Measurements from ENCODE around the gene FAM181A. TPM values are rescaled to one million over a fixed set of nuclear protein-coding genes. Genes with fewer than 3 reads are reported as not detected.

FAM181A gene
- total RNA-seq, 1 experiment from 2014 or later, result not detected

- Histone ChIP-seq H3K27me3 (ENCODE audit: insufficient read depth, low read depth) (no peaks in the 10 kb centered on the region), H4K20me1 (ENCODE audit: insufficient read depth) (no peaks in the 10 kb centered on the region), H2AFZ (no peak overlapping the region), H3F3A (ENCODE audit: insufficient read depth, low read depth) (no peaks in the 10 kb centered on the region), H3K4me3 (no peak overlapping the region), H3K9me2 (ENCODE audit: insufficient read depth) (no peaks in the 10 kb centered on the region), H3K9me3 (ENCODE audit: insufficient read depth, low read depth) (no peaks in the 10 kb centered on the region), H3K79me2 (ENCODE audit: low read depth) (no peaks in the 10 kb centered on the region), H3K36me3 (ENCODE audit: low read depth) (no peaks in the 10 kb centered on the region), H3K27ac (no peak overlapping the region), H3K4me2 (no peak overlapping the region), H3K4me1 (replicated peaks; ENCODE audit: insufficient read depth) (no peaks in the 10 kb centered on the region; the same call in 1 of the 2 replicates)
- no peak for DNase-seq
- intact Hi-C loops (cut with micrococcal nuclease; ENCODE audit: unreplicated experiment), result no loop called here
- POLR2A ChIA-PET (ENCODE audit: unreplicated experiment), result interaction anchor here (0.6 kb wide), 1 partner anchor 39 kb away, joined by 4 read pairs; no protein-coding TSS in a partner anchor
- TF ChIP-seq CTCF (conservative IDR thresholded peaks at IDR 0.05) (no peak), EZH2 (IDR thresholded peaks at IDR 0.05; ENCODE audit: low read depth) (no peak)
- no TSS peak for BruUV-seq (replicated peaks)
- CTCF ChIA-PET, result interaction anchor here (0.6 kb wide), 1 partner anchor 167 kb away, joined by 5 read pairs; no protein-coding TSS in a partner anchor
Observed at GRCh38 chr14:93970965-93971634, 44.0 kb downstream of the FAM181A start.

DNA sequence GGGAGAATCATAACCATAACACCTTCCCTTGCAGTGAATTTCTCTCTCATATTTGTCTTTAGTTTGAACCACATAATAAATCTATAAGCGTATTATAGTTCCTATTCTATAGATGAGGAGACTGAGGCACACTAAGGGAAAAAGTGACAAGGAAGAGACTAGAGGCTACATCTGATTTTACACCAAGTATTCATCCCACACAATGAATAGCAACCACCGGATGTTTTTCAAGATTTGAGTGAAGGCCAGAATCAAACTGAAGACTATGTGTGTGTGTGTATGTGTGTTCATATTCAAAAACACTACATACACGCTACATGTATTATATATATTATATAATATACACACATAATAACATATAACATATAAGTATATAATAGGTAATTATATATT is 44.5 kb downstream of the FAM181A start:
- Histone ChIP-seq H3K27me3 (ENCODE audit: insufficient read depth, low read depth) (no peaks in the 10 kb centered on the region), H3K27ac (no peak overlapping the region), H3K9me2 (ENCODE audit: insufficient read depth) (no peaks in the 10 kb centered on the region), H3F3A (ENCODE audit: insufficient read depth, low read depth) (no peaks in the 10 kb centered on the region), H3K36me3 (ENCODE audit: low read depth) (no peaks in the 10 kb centered on the region), H3K4me2 (no peak overlapping the region), H3K4me3 (no peak overlapping the region), H2AFZ (no peak overlapping the region), H3K79me2 (ENCODE audit: low read depth) (no peaks in the 10 kb centered on the region), H3K9me3 (ENCODE audit: insufficient read depth, low read depth) (no peaks in the 10 kb centered on the region), H4K20me1 (ENCODE audit: insufficient read depth) (no peaks in the 10 kb centered on the region), H3K4me1 (replicated peaks; ENCODE audit: insufficient read depth) (no peaks in the 10 kb centered on the region)
- intact Hi-C loops (cut with micrococcal nuclease; ENCODE audit: unreplicated experiment), result no loop called here
- POLR2A ChIA-PET (ENCODE audit: unreplicated experiment), result no interaction called here
- TF ChIP-seq EZH2 (IDR thresholded peaks at IDR 0.05; ENCODE audit: low read depth) (no peak), CTCF (conservative IDR thresholded peaks at IDR 0.05) (no peak)
- CTCF ChIA-PET, result no interaction called here
- no TSS peak for BruUV-seq (replicated peaks)
- no peak for DNase-seq

GRCh38 chr14:93972618-93973205 is 45.6 kb downstream of the FAM181A start:
- intact Hi-C loops (cut with micrococcal nuclease; ENCODE audit: unreplicated experiment), result no loop called here
- ChIA-PET CTCF (no interaction called here), POLR2A (ENCODE audit: unreplicated experiment) (no interaction called here)
- Histone ChIP-seq H3K4me2 (no peak overlapping the region), H3K36me3 (ENCODE audit: low read depth) (no peaks in the 10 kb centered on the region), H3K79me2 (ENCODE audit: low read depth) (no peaks in the 10 kb centered on the region), H2AFZ (no peak overlapping the region), H3K27ac (no peak overlapping the region), H3K9me3 (ENCODE audit: insufficient read depth, low read depth) (no peaks in the 10 kb centered on the region), H3K4me3 (no peak overlapping the region), H3K27me3 (ENCODE audit: insufficient read depth, low read depth) (no peaks in the 10 kb centered on the region), H4K20me1 (ENCODE audit: insufficient read depth) (no peaks in the 10 kb centered on the region), H3K9me2 (ENCODE audit: insufficient read depth) (no peaks in the 10 kb centered on the region), H3F3A (ENCODE audit: insufficient read depth, low read depth) (no peaks in the 10 kb centered on the region), H3K4me1 (replicated peaks; ENCODE audit: insufficient read depth) (no peaks in the 10 kb centered on the region)
- BruUV-seq (replicated peaks), result no TSS peak
- TF ChIP-seq EZH2 (IDR thresholded peaks at IDR 0.05; ENCODE audit: low read depth), result no peak
- no peak for TF ChIP-seq CTCF (conservative IDR thresholded peaks at IDR 0.05)
- DNase-seq, result no peak
